Cardiac muscle cell (in vitro differentiated cells and primary cell): ENCODE measurements around the gene STK40. TPM values are rescaled to one million over a fixed set of nuclear protein-coding genes. Genes with fewer than 3 reads are reported as not detected.

Experiments used
- DNase-seq, 2 donors: peaks; one replicate each; pipeline versions ENCODE4 v3.0.0 to v3.0.0-alpha.2; 2010 to 2017; ENCODE audit warnings: low read depth in 1 of 2, low spot score in 1 of 2
- H3K27ac ChIP-seq: fragments of 200-600 bp; sonication (generic); 2 replicates; pipeline ENCODE4 v1.5.1; 2016
- H3K27me3 ChIP-seq: fragments of 200-600 bp; sonication (generic); 2 replicates; pipeline ENCODE4 v1.6.0; 2016; ENCODE audit warnings: control low read depth
- H3K36me3 ChIP-seq: fragments of 200-600 bp; sonication (generic); 2 replicates; pipeline ENCODE4 v1.5.1; 2016; ENCODE audit warnings: control low read depth
- H3K4me1 ChIP-seq: fragments of 200-600 bp; sonication (generic); 2 replicates; pipeline ENCODE4 v1.8.1; 2017; ENCODE audit warnings: low read depth, mild to moderate bottlenecking, mixed run types
- H3K4me3 ChIP-seq: fragments of 200-600 bp; sonication (generic); 2 replicates; pipeline ENCODE4 v1.5.1; 2016; ENCODE audit warnings: mild to moderate bottlenecking
- H3K9me3 ChIP-seq: fragments of 200-600 bp; sonication (generic); 2 replicates; pipeline ENCODE4 v1.5.1; 2017; ENCODE audit warnings: low read depth, mild to moderate bottlenecking, control low read depth
- CTCF ChIP-seq: IDR thresholded peaks from 2 replicates; pipeline ENCODE4 v1.5.1; 2012; ENCODE audit warnings: low read depth, mild to moderate bottlenecking, low read length
- polyA plus RNA-seq: library from polyadenylated mRNA; unstranded; fragments of >200 nt; fragmentation: Nextera tagmentation; extraction: Ambion mirVana; gene quantifications from 2 replicates; pipeline ENCODE4 v1.2.1, GENCODE V29; 2016
- total RNA-seq: library from RNA; depleted of rRNA; stranded (reverse); fragments of >200 nt; gene quantifications from 2 replicates; pipeline ENCODE4 v1.2.3, GENCODE V29; 2016

Gene STK40
- total and polyA plus RNA-seq, 2 experiments from 2014 or later: 37.0 to 51.1 TPM

- Histone ChIP-seq H3K36me3 (peaks cover 57% of the 10 kb centered on the region), H3K9me3 (no peaks in the 10 kb centered on the region), H3K4me1 (peaks cover 3% of the 10 kb centered on the region), H3K27me3 (no peaks in the 10 kb centered on the region), H3K27ac (no peak overlapping the region), H3K4me3 (no peak overlapping the region)
- no peak for DNase-seq
- TF ChIP-seq CTCF: no peak
These were observed 88.7 kb downstream of the STK40 start for GRCh38 chr1:36297062-36297461.

- no peak for DNase-seq
- Histone ChIP-seq H3K4me1 (peaks cover 3% of the 10 kb centered on the region), H3K27me3 (no peaks in the 10 kb centered on the region), H3K4me3 (no peak overlapping the region), H3K9me3 (no peaks in the 10 kb centered on the region), H3K27ac (peak overlapping the region; percentile 23), H3K36me3 (peaks cover 58% of the 10 kb centered on the region)
- no peak for TF ChIP-seq CTCF
These were observed 90.3 kb downstream of the STK40 start for GRCh38 chr1:36295390-36295789.

Other genes starting within 250 kb of the STK40 start
- gene TRAPPC3, start 236.4 kb downstream of the STK40 start, total RNA-seq: 83.5 and 99.6 TPM in 2 replicates
- 119 and 125 TPM in 2 replicates for gene TRAPPC3, start 236.4 kb downstream of the STK40 start, polyA plus RNA-seq
- gene MAP7D1, start 229.8 kb downstream of the STK40 start, total RNA-seq: 224 and 239 TPM in 2 replicates
- gene MAP7D1, start 229.8 kb downstream of the STK40 start, polyA plus RNA-seq: 132 and 141 TPM in 2 replicates
- gene THRAP3, start 161.5 kb downstream of the STK40 start, total RNA-seq: 60.2 and 92.9 TPM in 2 replicates
- 48.6 and 63.6 TPM in 2 replicates for gene THRAP3, start 161.5 kb downstream of the STK40 start, polyA plus RNA-seq
- 21.5 and 44.0 TPM in 2 replicates for gene SH3D21, start 79.6 kb downstream of the STK40 start, total RNA-seq
- 13.5 and 22.8 TPM in 2 replicates for gene SH3D21, start 79.6 kb downstream of the STK40 start, polyA plus RNA-seq
- 26.6 and 40.4 TPM in 2 replicates for gene EVA1B, start 62.3 kb downstream of the STK40 start, total RNA-seq
- 23.6 and 24.5 TPM in 2 replicates for gene EVA1B, start 62.3 kb downstream of the STK40 start, polyA plus RNA-seq
- gene LSM10, start 12.0 kb upstream of the STK40 start, total RNA-seq: 15.9 and 20.6 TPM in 2 replicates
- 70.7 and 75.7 TPM in 2 replicates for gene LSM10, start 12.0 kb upstream of the STK40 start, polyA plus RNA-seq
- gene OSCP1, start 64.5 kb upstream of the STK40 start, total RNA-seq: 16.9 and 18.5 TPM in 2 replicates
- 19.5 and 22.0 TPM in 2 replicates for gene OSCP1, start 64.5 kb upstream of the STK40 start, polyA plus RNA-seq
- 83.5 and 134 TPM in 2 replicates for gene MRPS15, start 78.5 kb upstream of the STK40 start, total RNA-seq
- gene MRPS15, start 78.5 kb upstream of the STK40 start, polyA plus RNA-seq: 143 and 166 TPM in 2 replicates
- 5.8 and 6.0 TPM in 2 replicates for gene CSF3R, start 97.0 kb upstream of the STK40 start, total RNA-seq
- 3.3 and 4.8 TPM in 2 replicates for gene CSF3R, start 97.0 kb upstream of the STK40 start, polyA plus RNA-seq